Epidermal melanocyte (primary cell): ENCODE measurements around the gene SGMS2.
"Not testable (repeated sequence)": the region's sequence is repeated elsewhere in the genome, so short reads cannot be mapped to it uniquely, and the experiment has no call there.

Experiments
- DNase-seq: peaks from one replicate; pipeline ENCODE4 v3.0.0; 2011; ENCODE audit warnings: low spot score; ENCODE audit not compliant: insufficient read length

Gene SGMS2

GRCh38 chr4:107863850-107864371, 39.2 kb downstream of the SGMS2 start:
- no peak for DNase-seq

- no peak for DNase-seq
Observed at GRCh38 chr4:107866726-107867125, 42.0 kb downstream of the SGMS2 start.

DNA sequence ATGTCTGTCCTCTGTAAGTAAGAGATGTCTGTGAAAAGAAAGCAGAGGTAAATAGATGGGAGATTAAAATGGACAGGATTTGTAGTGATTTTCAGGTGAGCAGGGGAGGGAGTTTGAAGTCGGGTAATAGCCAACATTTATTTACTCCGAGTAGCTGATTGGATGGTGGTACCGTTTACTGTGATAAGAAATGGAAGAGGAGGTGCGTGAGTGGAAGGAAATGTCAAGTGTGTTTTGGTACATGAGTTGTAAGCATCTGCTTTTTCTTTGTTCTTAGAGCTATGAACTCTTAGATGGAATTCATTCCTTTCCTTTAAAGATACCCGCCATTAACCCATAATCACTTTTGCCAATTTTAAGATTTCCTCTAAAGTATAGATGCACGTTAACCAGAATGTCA, 45.5 kb downstream of the SGMS2 start:
- DNase-seq, result no peak

DNA sequence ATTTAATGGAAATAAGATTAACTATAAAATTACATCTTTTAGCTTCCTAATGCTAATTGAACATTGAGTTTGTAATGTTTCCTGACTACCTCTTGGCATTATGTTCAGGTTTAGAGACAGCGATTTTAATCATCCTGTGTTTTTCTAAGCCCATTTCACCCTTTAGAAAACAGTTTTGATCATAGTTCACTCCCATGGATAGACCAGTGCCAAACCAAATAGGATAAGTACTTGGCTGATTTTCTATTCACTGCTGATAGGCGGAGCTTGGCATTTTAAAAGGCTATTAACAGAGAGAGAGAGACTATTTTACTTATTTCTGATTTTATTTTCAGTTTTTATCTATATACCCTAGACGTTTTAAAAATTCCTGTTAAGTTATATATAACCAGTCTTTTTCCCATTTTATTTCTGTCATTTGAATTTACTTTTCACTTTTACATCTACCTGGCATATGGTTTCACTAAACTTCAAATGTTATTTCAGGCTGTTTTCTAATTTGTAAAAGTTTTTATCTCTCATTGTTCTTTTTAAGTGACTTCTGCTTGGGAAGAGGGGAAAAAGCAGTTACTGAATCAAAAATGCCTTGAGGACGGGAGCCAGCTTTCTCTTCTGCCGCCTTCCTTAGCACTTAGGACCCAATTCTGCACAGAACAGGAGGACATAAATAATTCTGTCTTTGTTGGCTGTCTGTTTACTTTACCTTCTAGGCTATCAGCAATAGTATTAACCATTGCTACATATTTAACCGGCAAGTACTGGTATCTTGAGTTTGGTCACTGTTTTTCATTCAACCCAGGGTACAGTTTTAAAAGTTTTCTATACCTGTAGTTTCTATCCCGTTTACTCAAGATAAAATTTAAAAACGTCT, 46.4 kb downstream of the SGMS2 start:
- DNase-seq, result no peak

- no peak for DNase-seq
Observed at GRCh38 chr4:107874024-107874423, 49.3 kb downstream of the SGMS2 start.

GRCh38 chr4:107876099-107876498, 51.4 kb downstream of the SGMS2 start:
- DNase-seq, result no peak

DNA sequence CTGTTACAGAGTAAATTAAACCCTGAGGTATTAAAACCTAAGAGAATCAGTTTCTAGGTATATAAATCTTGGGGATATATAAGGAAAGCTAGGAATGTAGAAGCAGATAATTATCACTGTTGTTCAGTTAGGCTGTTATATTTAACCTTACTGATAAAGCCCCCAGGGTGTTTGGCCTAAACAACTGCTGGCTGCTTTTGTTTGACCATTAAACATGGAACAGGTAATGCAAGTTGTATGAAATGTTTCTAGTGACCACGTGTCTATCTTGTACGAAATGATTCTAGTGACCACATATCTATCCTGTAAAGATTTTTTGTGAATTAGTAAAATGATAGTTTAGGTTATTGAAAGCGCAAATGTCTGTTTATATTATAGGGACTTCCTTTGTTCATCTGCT, 52.6 kb downstream of the SGMS2 start:
- no peak for DNase-seq

- no peak for DNase-seq
Observed at GRCh38 chr4:107885865-107886264, 61.1 kb downstream of the SGMS2 start.

DNA sequence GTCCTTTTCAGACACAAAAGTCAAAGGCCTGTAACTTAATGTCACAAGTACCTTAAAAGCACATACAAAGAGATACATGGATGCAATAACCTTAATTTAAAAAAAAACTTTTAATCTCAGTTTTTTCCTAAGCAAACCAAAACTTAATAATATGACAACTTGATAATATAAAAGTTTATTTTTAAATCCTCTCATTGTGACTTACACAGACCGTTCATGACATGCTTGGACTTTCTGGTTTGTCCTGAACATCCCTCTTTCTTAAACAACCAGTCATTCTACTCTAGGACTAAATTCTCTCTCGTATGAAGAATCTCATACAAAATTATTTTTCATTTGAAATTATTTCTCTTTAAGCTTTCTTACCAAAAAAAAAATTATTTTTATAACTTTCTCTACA, 63.5 kb downstream of the SGMS2 start:
- no peak for DNase-seq

- DNase-seq, result no peak
Observed at GRCh38 chr4:107890779-107891178, 66.0 kb downstream of the SGMS2 start.

GRCh38 chr4:107891299-107891698, 66.6 kb downstream of the SGMS2 start:
- DNase-seq, result no peak

DNA sequence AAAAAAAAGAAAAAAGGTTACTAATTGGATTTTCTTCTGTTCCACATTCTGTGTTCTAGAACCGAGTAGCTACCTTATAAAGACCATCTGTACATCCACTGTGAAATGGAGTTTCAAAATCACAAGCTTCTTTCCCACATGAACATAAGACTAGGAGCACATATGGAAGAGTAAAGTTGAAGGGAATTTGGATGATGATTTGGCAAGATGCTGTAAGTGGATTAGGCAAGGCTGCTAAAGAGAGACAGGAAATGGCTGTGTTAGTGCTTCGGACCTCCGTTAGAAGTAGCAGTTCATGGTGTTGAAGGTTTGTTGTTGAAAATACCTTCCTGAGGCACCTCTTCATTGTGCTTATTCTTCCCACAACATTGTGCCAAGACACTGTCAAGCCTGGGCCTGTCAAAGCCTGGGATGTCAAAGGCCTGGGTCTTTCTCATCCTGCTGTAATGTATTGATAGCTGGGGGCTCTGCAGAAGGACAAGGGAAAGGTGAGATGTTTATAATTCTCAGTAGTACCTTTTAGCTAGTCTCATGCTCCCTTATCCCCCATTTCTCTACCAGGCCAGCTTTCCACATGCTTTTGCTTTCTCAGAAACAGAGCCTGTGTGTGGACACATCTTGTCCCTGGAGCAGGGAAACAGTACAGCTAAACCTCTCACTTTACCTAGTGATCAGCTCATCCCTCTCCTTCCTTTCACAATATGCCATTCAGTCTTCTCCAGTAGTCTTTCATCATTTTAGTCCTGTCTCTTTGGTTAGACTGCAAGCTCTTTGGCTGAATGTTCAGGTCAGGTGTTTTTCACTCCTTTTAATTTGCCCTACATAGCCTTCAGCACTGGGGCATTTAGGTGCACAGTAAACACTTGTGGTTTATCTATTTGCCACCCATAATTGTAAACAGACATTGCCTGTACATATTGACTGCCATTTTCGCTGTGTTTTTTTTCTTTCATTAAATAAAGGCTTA, 68.7 kb downstream of the SGMS2 start:
- no peak for DNase-seq

DNA sequence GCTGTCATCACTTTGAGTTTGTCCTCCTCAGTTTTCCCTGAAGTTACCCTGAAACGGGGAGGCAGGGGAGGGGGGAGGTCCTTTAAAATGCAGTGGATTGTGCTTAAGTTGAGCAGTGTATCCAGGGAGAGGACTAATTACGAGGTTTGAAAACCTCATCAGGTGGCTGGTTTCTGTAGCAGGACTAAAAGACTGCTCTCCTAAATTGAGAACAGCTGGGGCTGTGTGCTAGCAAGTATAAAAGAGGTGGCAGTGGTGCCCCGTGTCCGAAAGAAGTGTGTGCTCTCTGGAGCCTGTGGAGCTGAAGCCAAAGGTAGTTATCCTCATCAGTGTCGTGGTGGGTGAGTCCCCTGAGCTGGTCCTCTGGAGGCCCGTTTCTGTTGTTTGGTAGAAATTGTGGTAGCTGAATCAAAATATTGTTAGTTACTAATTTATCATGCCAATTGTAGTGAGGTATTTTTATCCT, 69.4 kb downstream of the SGMS2 start:
- DNase-seq, result no peak

DNA sequence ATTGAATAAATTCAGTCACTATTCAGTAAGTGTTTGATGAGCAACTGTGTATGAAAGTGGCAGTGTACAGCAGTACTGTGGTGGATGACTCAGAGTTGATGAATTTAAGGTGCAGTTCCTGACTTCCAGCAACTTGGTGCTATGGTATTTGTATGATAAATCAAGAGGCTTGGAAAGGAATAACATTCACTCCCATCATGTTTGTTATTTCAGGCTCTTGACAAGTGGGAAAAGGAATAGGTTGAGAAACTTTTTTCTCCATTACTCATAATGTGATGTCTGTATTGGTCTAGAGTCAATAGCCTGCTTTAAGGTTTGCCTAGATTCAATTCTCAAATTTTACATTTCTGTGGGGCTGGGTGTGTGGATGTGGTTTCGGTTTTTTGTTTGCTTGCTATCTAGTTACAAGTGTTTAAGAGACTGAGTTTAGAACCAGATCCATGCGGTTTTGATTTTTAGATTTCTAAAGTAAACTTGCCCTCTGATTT, 71.5 kb downstream of the SGMS2 start:
- peak; percentile 29 for DNase-seq

DNA sequence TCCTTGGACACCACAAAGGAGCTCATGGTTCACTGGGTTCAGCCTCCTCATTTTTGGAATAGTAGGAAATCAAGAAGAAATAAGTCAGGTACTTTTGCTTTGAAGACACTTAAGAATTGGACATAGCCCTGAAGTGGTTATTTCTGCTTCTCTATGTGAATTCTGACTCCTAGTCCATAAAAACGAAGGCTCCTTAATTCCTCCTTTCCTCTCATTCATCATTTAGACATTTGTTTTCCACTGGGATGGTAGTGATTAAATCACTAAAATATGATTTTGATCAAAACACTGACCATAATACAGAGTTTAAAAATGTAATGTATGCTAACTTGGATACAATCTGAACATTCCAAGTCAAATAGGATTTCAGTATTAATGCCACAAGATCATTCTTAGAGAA, 71.9 kb downstream of the SGMS2 start:
- DNase-seq, result no peak

DNA sequence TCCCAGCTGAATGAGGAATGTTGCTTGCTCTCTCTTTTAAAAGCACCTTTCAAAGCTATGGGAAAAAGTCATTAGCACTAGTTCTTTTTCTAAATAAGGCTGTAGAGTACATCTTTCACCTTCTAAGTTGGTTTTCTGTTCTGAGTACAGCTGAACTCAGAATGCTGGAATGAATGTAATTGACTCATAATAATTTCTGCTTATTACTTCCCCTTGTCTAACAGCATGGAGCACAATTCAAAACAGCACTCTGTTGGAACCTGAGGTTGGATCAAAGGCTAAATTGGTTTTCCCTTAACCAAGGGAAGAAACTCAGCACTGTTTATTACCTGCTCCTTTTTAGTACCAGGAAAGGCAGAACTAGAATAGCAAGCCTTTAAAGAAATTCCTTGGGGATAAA, 73.1 kb downstream of the SGMS2 start:
- DNase-seq, result no peak

DNA sequence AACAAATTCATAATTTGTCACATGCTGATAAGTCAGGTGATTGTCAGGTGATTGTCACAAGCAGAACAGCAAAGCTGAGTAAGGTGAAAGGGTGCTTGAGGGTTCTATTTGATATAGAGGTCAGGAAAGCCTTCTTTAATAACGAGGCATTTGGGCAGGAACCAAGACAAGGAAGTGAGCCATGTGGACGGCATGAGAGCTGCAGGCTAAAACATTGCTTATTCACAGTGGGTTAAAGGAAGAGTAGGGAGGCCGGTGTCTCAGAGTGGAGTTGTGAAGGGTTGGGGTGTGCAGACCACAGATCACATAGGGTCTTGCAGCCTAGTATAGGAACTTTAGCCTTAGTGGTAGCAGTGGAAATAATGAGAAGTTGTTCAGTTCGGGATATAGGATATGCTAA, 75.3 kb downstream of the SGMS2 start:
- DNase-seq, result no peak

- DNase-seq, result no peak
Observed at GRCh38 chr4:107900508-107900907, 75.8 kb downstream of the SGMS2 start.

DNA sequence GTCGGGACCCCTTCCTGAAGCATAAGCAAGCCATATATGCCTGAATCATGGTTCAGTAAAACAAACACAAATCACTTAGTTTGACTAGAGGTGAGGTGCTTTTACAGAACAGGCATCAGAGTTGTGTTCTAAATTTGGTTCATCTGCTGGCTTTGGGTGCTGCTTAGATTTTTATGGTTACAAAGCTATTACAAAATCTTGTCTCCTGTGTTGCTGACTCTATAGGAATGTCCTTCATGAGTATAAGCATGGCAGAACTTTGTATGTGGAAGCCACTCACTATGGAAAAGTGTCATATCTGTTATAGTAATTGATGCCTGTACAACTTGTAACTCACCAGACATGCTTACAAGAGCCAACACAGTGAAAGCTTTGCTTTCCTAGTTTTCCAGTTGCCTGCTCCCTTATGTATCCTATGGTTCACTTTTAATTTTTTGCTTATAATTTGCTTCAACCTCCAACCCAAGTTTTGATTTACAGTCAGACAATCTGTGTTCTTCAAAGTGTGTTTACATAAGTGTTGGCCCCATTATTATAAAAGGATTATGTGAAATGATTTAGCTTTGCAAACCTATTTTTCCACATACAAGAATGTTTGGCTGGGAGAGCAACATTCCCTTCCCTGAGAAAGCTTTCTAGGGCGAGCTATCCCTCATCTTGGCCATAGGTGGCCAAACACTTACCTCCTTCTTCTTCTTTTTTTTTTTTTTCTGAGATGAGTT, 76.6 kb downstream of the SGMS2 start:
- DNase-seq, result no peak

DNA sequence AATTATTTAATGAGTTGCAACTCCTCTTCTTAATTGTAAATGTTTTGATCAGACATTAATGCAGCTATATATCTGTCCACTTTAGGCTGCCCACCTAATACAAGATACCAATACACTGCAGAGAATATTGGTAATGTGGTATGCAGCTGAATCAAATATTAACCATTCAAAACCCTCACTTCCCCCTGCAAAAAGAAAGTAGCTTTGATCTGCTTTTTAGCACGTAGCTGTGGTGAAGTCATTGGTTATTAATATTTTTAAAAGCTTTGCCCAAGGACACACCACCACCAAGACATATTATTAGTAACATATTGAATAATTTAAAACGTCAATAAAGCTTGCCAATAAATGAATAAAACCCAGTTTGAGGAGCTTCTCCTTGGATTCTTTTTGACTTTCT, 78.0 kb downstream of the SGMS2 start:
- no peak for DNase-seq

GRCh38 chr4:107905082-107905481, 80.3 kb downstream of the SGMS2 start:
- not testable (repeated sequence) for DNase-seq
